SU-DHL-6 (cell line): ENCODE results near the gene FYTTD1.
A peak's percentile ranks its signal among the peaks of the same experiment; 100 is the strongest.

Source experiments
- H2AFZ ChIP-seq: fragments of 200-600 bp; sonication (generic); 2 replicates; pipeline ENCODE4 v1.6.1; 2014; ENCODE audit warnings: low read depth, mild to moderate bottlenecking, moderate library complexity, mixed read lengths, antibody characterized with exemption, low read length; ENCODE audit not compliant: severe bottlenecking
- H3F3A ChIP-seq: fragments of 200-600 bp; shearing (Covaris generic); 2 replicates; pipeline ENCODE4 v1.6.0; 2016; ENCODE audit warnings: antibody characterized with exemption, mild to moderate bottlenecking; ENCODE audit not compliant: insufficient read depth
- H3K27ac ChIP-seq: fragments of 200-600 bp; sonication (generic); 2 replicates; pipeline ENCODE4 v1.5.1; 2016; ENCODE audit warnings: low read depth, mild to moderate bottlenecking, low read length, moderate library complexity, mixed read lengths
- H3K27me3 ChIP-seq: fragments of 200-600 bp; sonication (generic), shearing (Covaris generic); 2 replicates; pipeline ENCODE4 v1.6.0; 2014; ENCODE audit warnings: mild to moderate bottlenecking, low read length
- H3K36me3 ChIP-seq: fragments of 200-600 bp; sonication (generic); 2 replicates; pipeline ENCODE4 v1.6.1; 2014; ENCODE audit warnings: mild to moderate bottlenecking, low read length, mixed read lengths
- H3K4me2 ChIP-seq: fragments of 300-600, 200-600 bp; shearing (Covaris generic), sonication (generic); 2 replicates; pipeline ENCODE4 v1.6.0; 2014; ENCODE audit warnings: low read length, low read depth, mild to moderate bottlenecking; ENCODE audit not compliant: poor library complexity, severe bottlenecking
- H3K4me3 ChIP-seq: fragments of 200-600 bp; sonication (generic); 2 replicates; pipeline ENCODE4 v1.5.1; 2014; ENCODE audit warnings: antibody characterized with exemption, low read length, mild to moderate bottlenecking, mixed read lengths; ENCODE audit not compliant: insufficient read depth, poor library complexity, severe bottlenecking
- H3K79me2 ChIP-seq: fragments of 200-600 bp; sonication (generic); 2 replicates; pipeline ENCODE4 v1.6.1; 2014; ENCODE audit warnings: mild to moderate bottlenecking, low read length, moderate library complexity; ENCODE audit not compliant: insufficient read depth
- H3K9ac ChIP-seq: fragments of 200-600 bp; sonication (generic); 2 replicates; pipeline ENCODE4 v1.7.0; 2014; ENCODE audit warnings: mild to moderate bottlenecking, low read length
- H3K9me2 ChIP-seq: fragments of 200-600 bp; sonication (generic); replicated peaks from 2 replicates; pipeline ENCODE4 v1.6.1; 2014; ENCODE audit warnings: low read length; ENCODE audit not compliant: insufficient read depth
- H3K9me3 ChIP-seq: fragments of 200-600 bp; sonication (generic); 2 replicates; pipeline ENCODE4 v1.6.1; 2014; ENCODE audit warnings: low read length, mixed read lengths; ENCODE audit not compliant: insufficient read depth
- H4K20me1 ChIP-seq: fragments of 200-600 bp; sonication (generic); 2 replicates; pipeline ENCODE4 v1.6.1; 2014; ENCODE audit warnings: low read depth, mild to moderate bottlenecking, antibody characterized with exemption, low read length, moderate library complexity, mixed read lengths
- CTCF ChIP-seq: fragments of 200-600 bp; sonication (generic); IDR thresholded peaks from one replicate; pipeline ENCODE4 v1.5.1; 2017; ENCODE audit warnings: antibody characterized with exemption, mild to moderate bottlenecking, low read length, moderate library complexity; ENCODE audit not compliant: insufficient read depth, poor library complexity, severe bottlenecking
- EZH2phosphoT487 ChIP-seq: fragments of 200-600 bp; sonication (generic), shearing (Covaris generic); conservative IDR thresholded peaks from 2 replicates; pipeline ENCODE4 v1.6.1; 2018; ENCODE audit warnings: mild to moderate bottlenecking, antibody characterized with exemption, low read length, moderate library complexity, mixed read lengths

Gene FYTTD1

GRCh38 chr3:197791892-197792647 is 42.4 kb downstream of the FYTTD1 start:
- Histone ChIP-seq H3F3A (peaks cover 19% of the 10 kb centered on the region; the same call in 1 of the 2 replicates), H3K27ac (peak overlapping the region; percentile 83)

GRCh38 chr3:197793247-197793646 is 43.6 kb downstream of the FYTTD1 start:
- peak overlapping the region; percentile 21 for H3K4me2 ChIP-seq
- peak overlapping the region; percentile 11; the same call in 1 of the 2 replicates for H3K27ac ChIP-seq
- no peak overlapping the region for H3K4me3 ChIP-seq
- H2AFZ ChIP-seq: no peak overlapping the region
- H3F3A ChIP-seq: peaks cover 19% of the 10 kb centered on the region; the same call in 1 of the 2 replicates
- H3K79me2 ChIP-seq: peaks cover 62% of the 10 kb centered on the region
- no peaks in the 10 kb centered on the region for H3K36me3 ChIP-seq
- no peak for TF ChIP-seq CTCF
- TF ChIP-seq EZH2phosphoT487: no peak
- H3K27me3 ChIP-seq: no peaks in the 10 kb centered on the region
- H4K20me1 ChIP-seq: no peaks in the 10 kb centered on the region
- no peak overlapping the region for H3K9ac ChIP-seq
- H3K9me2 ChIP-seq: no peaks in the 10 kb centered on the region
- H3K9me3 ChIP-seq: no peaks in the 10 kb centered on the region

More at GRCh38 chr3:197791892-197792647, 42.4 kb downstream of the FYTTD1 start:
- H2AFZ ChIP-seq: peak overlapping the region; percentile 86
- peak overlapping the region; percentile 76 for H3K9ac ChIP-seq
- no peaks in the 10 kb centered on the region for H4K20me1 ChIP-seq
- no peaks in the 10 kb centered on the region for H3K9me2 ChIP-seq
- H3K27me3 ChIP-seq: no peaks in the 10 kb centered on the region
- H3K4me3 ChIP-seq: peak overlapping the region; percentile 68
- no peak for TF ChIP-seq EZH2phosphoT487
- TF ChIP-seq CTCF: no peak
- H3K79me2 ChIP-seq: peaks cover 51% of the 10 kb centered on the region
- H3K36me3 ChIP-seq: no peaks in the 10 kb centered on the region
- peak overlapping the region; percentile 72 for H3K4me2 ChIP-seq
- H3K9me3 ChIP-seq: no peaks in the 10 kb centered on the region

GRCh38 chr3:197794115-197794514 is 44.4 kb downstream of the FYTTD1 start:
- H3K9me3 ChIP-seq: no peaks in the 10 kb centered on the region
- peak overlapping the region; percentile 21 for H3K4me2 ChIP-seq

More at GRCh38 chr3:197794115-197794514, 44.4 kb downstream of the FYTTD1 start:
- Histone ChIP-seq H3F3A (peaks cover 19% of the 10 kb centered on the region; the same call in 1 of the 2 replicates), H3K27me3 (no peaks in the 10 kb centered on the region), H3K79me2 (peaks cover 71% of the 10 kb centered on the region), H2AFZ (no peak overlapping the region), H3K27ac (peak overlapping the region; percentile 11; the same call in 1 of the 2 replicates), H3K36me3 (no peaks in the 10 kb centered on the region), H3K4me3 (no peak overlapping the region), H4K20me1 (no peaks in the 10 kb centered on the region), H3K9ac (no peak overlapping the region), H3K9me2 (no peaks in the 10 kb centered on the region)
- TF ChIP-seq CTCF (no peak), EZH2phosphoT487 (no peak)
